DOHH2 (cell line): ENCODE results near the gene HLA-DPA1.
A peak's percentile ranks its signal among the peaks of the same experiment; 100 is the strongest.

Experiments used
- H3F3A ChIP-seq: fragments of 200-600 bp; sonication (generic), shearing (Covaris generic); 2 replicates; pipeline ENCODE4 v1.6.0; 2016; ENCODE audit warnings: antibody characterized with exemption, mild to moderate bottlenecking; ENCODE audit not compliant: control insufficient read depth, insufficient read depth
- H3K27ac ChIP-seq: fragments of 200-600 bp; sonication (generic); 2 replicates; pipeline ENCODE4 v1.5.1; 2014; ENCODE audit warnings: low read depth, mild to moderate bottlenecking, low read length, moderate library complexity
- H3K27me3 ChIP-seq: fragments of 200-600 bp; sonication (generic); 2 replicates; pipeline ENCODE4 v1.6.1; 2014; ENCODE audit warnings: mild to moderate bottlenecking, low read length, mixed read lengths; ENCODE audit not compliant: control insufficient read depth
- H3K36me3 ChIP-seq: fragments of 200-600 bp; sonication (generic); 2 replicates; pipeline ENCODE4 v1.6.1; 2014; ENCODE audit warnings: mild to moderate bottlenecking, low read length, moderate library complexity, mixed read lengths; ENCODE audit not compliant: control insufficient read depth
- H3K4me1 ChIP-seq: fragments of 200-600 bp; sonication (generic); 2 replicates; pipeline ENCODE4 v1.6.1; 2014; ENCODE audit warnings: mild to moderate bottlenecking, low read length, mixed read lengths; ENCODE audit not compliant: control insufficient read depth
- H3K4me2 ChIP-seq: fragments of 200-600 bp; sonication (generic); 2 replicates; pipeline ENCODE4 v1.6.0; 2014; ENCODE audit warnings: mild to moderate bottlenecking, low read length, moderate library complexity
- H3K4me3 ChIP-seq: fragments of 200-600 bp; sonication (generic); 2 replicates; pipeline ENCODE4 v1.5.1; 2014; ENCODE audit warnings: mild to moderate bottlenecking, low read length, mixed read lengths
- H3K79me2 ChIP-seq: fragments of 200-600 bp; sonication (generic); 2 replicates; pipeline ENCODE4 v1.6.1; 2014; ENCODE audit warnings: mild to moderate bottlenecking, low read length, mixed read lengths; ENCODE audit not compliant: control insufficient read depth
- H3K9me2 ChIP-seq: fragments of 200-600 bp; sonication (generic); replicated peaks from 2 replicates; pipeline ENCODE4 v1.6.1; 2014; ENCODE audit warnings: mild to moderate bottlenecking, low read length, mixed read lengths; ENCODE audit not compliant: control insufficient read depth
- H3K9me3 ChIP-seq: fragments of 200-600 bp; sonication (generic); 2 replicates; pipeline ENCODE4 v1.6.1; 2014; ENCODE audit warnings: antibody characterized with exemption, low read length, mixed read lengths; ENCODE audit not compliant: control insufficient read depth, insufficient read depth
- H4K20me1 ChIP-seq: fragments of 200-600 bp; sonication (generic); 2 replicates; pipeline ENCODE4 v1.6.0; 2014; ENCODE audit warnings: low read depth, mild to moderate bottlenecking, antibody characterized with exemption, low read length, moderate library complexity; ENCODE audit not compliant: control insufficient read depth, insufficient read depth
- EZH2phosphoT487 ChIP-seq: fragments of 200-600 bp; sonication (generic); IDR thresholded peaks from 2 replicates; pipeline ENCODE4 v1.6.1; 2017; ENCODE audit warnings: borderline replicate concordance, mild to moderate bottlenecking, antibody characterized with exemption, low read length, moderate library complexity, mixed read lengths
- TF ChIP-seq, protein P1 (sequence below): fragments of 200-600 bp; sonication (generic); IDR thresholded peaks from one replicate; pipeline ENCODE4 v1.5.1; 2014; ENCODE audit warnings: antibody characterized with exemption, mild to moderate bottlenecking, low read depth, low read length; ENCODE audit not compliant: poor library complexity, severe bottlenecking

The HLA-DPA1 gene

DNA sequence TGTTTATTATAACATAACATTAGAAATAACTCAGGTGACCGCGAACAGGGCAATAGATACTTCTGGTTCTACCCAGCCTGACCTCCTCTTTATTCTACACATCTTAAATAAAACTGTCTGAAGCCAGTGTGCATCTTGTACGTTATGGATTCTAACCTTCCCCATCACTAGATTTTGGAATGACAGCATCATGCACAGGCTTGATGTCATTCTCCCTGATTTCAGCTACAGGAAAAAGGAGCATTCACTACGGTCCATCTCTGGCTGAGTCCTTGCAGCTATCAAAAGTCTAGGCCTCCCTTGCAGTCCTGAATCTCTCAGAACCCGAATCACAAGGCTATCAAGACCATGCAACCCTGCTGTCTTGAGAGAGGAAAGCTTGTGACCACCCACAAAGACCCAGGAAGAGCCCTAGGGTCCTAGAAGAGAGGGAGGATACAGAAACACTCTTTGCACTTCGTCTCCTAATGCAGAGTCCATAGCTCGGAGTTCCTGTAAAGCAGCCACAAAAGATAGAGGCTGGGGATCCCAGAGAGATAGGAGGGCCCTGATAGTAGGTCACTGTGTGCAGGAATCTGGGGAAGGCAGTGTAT lies 845 bp downstream of the HLA-DPA1 start:
- Histone ChIP-seq H3K4me1 (peaks cover 62% of the 10 kb centered on the region), H3K9me2 (no peaks in the 10 kb centered on the region), H3F3A (no peaks in the 10 kb centered on the region), H4K20me1 (no peaks in the 10 kb centered on the region), H3K4me2 (peak overlapping the region; percentile 84), H3K27me3 (no peaks in the 10 kb centered on the region), H3K79me2 (peaks cover 42% of the 10 kb centered on the region), H3K27ac (peak overlapping the region; percentile 58), H3K9me3 (no peaks in the 10 kb centered on the region), H3K36me3 (peaks cover 31% of the 10 kb centered on the region), H3K4me3 (peak overlapping the region; percentile 76)
- TF ChIP-seq, protein P1, sequence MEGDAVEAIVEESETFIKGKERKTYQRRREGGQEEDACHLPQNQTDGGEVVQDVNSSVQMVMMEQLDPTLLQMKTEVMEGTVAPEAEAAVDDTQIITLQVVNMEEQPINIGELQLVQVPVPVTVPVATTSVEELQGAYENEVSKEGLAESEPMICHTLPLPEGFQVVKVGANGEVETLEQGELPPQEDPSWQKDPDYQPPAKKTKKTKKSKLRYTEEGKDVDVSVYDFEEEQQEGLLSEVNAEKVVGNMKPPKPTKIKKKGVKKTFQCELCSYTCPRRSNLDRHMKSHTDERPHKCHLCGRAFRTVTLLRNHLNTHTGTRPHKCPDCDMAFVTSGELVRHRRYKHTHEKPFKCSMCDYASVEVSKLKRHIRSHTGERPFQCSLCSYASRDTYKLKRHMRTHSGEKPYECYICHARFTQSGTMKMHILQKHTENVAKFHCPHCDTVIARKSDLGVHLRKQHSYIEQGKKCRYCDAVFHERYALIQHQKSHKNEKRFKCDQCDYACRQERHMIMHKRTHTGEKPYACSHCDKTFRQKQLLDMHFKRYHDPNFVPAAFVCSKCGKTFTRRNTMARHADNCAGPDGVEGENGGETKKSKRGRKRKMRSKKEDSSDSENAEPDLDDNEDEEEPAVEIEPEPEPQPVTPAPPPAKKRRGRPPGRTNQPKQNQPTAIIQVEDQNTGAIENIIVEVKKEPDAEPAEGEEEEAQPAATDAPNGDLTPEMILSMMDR = no peak
- TF ChIP-seq EZH2phosphoT487 = no peak

DNA sequence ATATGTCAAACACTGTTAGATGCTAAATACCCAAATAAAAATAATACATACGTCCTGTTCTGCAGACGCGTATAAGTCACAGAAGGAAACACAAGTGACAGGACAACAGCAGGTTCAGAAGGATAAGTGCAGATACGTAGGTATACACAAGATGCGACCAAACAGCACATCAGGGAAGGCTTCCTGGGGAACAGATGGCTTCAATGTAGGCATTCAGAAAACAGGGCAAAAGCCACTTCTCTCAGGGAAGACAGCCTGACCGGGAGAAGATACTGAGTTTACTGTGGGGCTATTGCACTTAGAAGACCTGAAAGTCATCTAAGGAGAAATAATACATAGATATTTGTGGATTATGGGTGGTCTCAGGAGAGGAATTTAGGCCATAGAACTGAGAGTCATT lies 1.9 kb downstream of the HLA-DPA1 start:
- H3K36me3 ChIP-seq = peaks cover 41% of the 10 kb centered on the region
- H3K79me2 ChIP-seq = peaks cover 37% of the 10 kb centered on the region
- H3K4me2 ChIP-seq = peak overlapping the region; percentile 84
- no peak overlapping the region for H3K27ac ChIP-seq
- H3K4me3 ChIP-seq = peak overlapping the region; percentile 76
- TF ChIP-seq, protein P1 = no peak
- TF ChIP-seq EZH2phosphoT487 = no peak
- no peaks in the 10 kb centered on the region for H3F3A ChIP-seq
- no peaks in the 10 kb centered on the region for H3K27me3 ChIP-seq
- no peaks in the 10 kb centered on the region for H3K9me3 ChIP-seq
- no peaks in the 10 kb centered on the region for H4K20me1 ChIP-seq
- no peaks in the 10 kb centered on the region for H3K9me2 ChIP-seq
- peaks cover 55% of the 10 kb centered on the region for H3K4me1 ChIP-seq

DNA sequence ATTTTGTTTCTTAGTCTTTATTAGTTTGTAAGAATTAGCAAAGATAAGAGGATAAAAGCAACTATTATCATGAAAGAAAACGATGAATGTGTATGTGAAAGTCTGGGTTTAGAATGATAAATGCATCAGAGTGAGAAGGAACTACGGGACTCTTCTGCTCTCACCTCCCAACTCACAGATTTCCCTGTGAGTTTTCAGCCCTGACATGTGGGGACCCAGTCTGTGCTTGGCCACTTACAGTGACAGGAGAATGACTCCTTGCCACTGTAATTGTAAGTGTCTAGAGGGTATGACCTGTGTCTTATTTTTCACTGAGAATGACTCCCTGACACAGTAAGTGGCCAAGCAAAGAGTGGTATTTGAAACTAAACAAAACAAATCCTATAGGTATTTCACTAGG lies 2.5 kb downstream of the HLA-DPA1 start:
- Histone ChIP-seq H3K4me2 (peak overlapping the region; percentile 84), H3K4me1 (peaks cover 49% of the 10 kb centered on the region), H3K9me2 (no peaks in the 10 kb centered on the region), H3K4me3 (peak overlapping the region; percentile 76), H4K20me1 (no peaks in the 10 kb centered on the region), H3K27ac (no peak overlapping the region), H3K9me3 (no peaks in the 10 kb centered on the region), H3K79me2 (peaks cover 31% of the 10 kb centered on the region), H3K36me3 (peaks cover 48% of the 10 kb centered on the region), H3K27me3 (no peaks in the 10 kb centered on the region), H3F3A (no peaks in the 10 kb centered on the region)
- no peak for TF ChIP-seq EZH2phosphoT487
- TF ChIP-seq, protein P1 = no peak
